RWPE1 (cell line): ENCODE results near the gene SLC25A1.

Experiments
- CTCF ChIA-PET: fragments of 350-600 bp; sonication (Branson Sonifier 250); formaldehyde crosslinking; extraction: SDS; loops from one replicate; lab custom pipeline; 2021; lab: Yijun Ruan, JAX
- POLR2A ChIA-PET: fragments of 400-600 bp; formaldehyde crosslinking; extraction: SDS; loops from one replicate; lab custom pipeline; 2020; ENCODE audit warnings: antibody characterized with exemption; ENCODE audit not compliant: low non-redundant PET; lab: Yijun Ruan, JAX
- DNase-seq: peaks from one replicate; pipeline ENCODE4 v3.0.0; 2012; ENCODE audit warnings: low spot score
- H3K27ac ChIP-seq: fragments of 450-650 bp; 2 replicates; pipeline ENCODE4 v1.5.1; 2017
- CTCF ChIP-seq: fragments of 450-650 bp; conservative IDR thresholded peaks from 2 replicates; pipeline ENCODE4 v1.5.1; 2017; ENCODE audit warnings: low read depth, mild to moderate bottlenecking

The SLC25A1 gene

GRCh38 chr22:19147195-19147780 lies 31.2 kb downstream of the SLC25A1 start:
- no peak overlapping the region for H3K27ac ChIP-seq
- CTCF ChIA-PET: interaction anchor here (0.5 kb wide), 1 partner anchor 84 kb away, joined by 3 read pairs; no protein-coding TSS in a partner anchor

GRCh38 chr22:19146215-19146968 lies 32.1 kb downstream of the SLC25A1 start:
- CTCF ChIA-PET: no interaction called here
- no peak for TF ChIP-seq CTCF
- no peak for DNase-seq
- POLR2A ChIA-PET: no interaction called here
- H3K27ac ChIP-seq: no peak overlapping the region

More at GRCh38 chr22:19147195-19147780, 31.2 kb downstream of the SLC25A1 start:
- POLR2A ChIA-PET: no interaction called here
- DNase-seq: no peak
- no peak for TF ChIP-seq CTCF

GRCh38 chr22:19143967-19144400 lies 34.6 kb downstream of the SLC25A1 start:
- TF ChIP-seq CTCF: no peak
- ChIA-PET CTCF (interaction anchor here (0.7 kb wide), 1 partner anchor 9 kb away, joined by 4 read pairs; no protein-coding TSS in a partner anchor), POLR2A (interaction anchor here (0.7 to 1.1 kb wide), 2 partner anchors 22 to 31 kb away, joined by 3 to 4 read pairs; partner anchors contain the start of gene DGCR2)
- DNase-seq: no peak
- peak overlapping the region; percentile 62 for H3K27ac ChIP-seq

GRCh38 chr22:19143212-19143611 lies 35.3 kb downstream of the SLC25A1 start:
- CTCF ChIA-PET: no interaction called here
- no peak for DNase-seq
- POLR2A ChIA-PET: interaction anchor here (0.5 kb wide), 1 partner anchor 225 kb away, joined by 4 read pairs; no protein-coding TSS in a partner anchor
- no peak for TF ChIP-seq CTCF
- peak overlapping the region; percentile 62; the same call in 1 of the 2 replicates for H3K27ac ChIP-seq

- no peak for TF ChIP-seq CTCF
- ChIA-PET CTCF (interaction anchor here (0.7 kb wide), 1 partner anchor 11 kb away, joined by 3 read pairs; the partner anchor contains the start of gene TSSK2), POLR2A (no interaction called here)
- DNase-seq: no peak
- no peak overlapping the region; the same call in 1 of the 2 replicates for H3K27ac ChIP-seq
Observed at GRCh38 chr22:19142394-19142793, 36.1 kb downstream of the SLC25A1 start.

GRCh38 chr22:19139974-19140373 lies 38.6 kb downstream of the SLC25A1 start:
- ChIA-PET CTCF (no interaction called here), POLR2A (no interaction called here)
- DNase-seq: no peak
- H3K27ac ChIP-seq: no peak overlapping the region
- no peak for TF ChIP-seq CTCF
